BLaER1 (cell line): ENCODE results near the gene LPCAT3.
"Not testable (repeated sequence)": the region's sequence is repeated elsewhere in the genome, so short reads cannot be mapped to it uniquely, and the experiment has no call there.

ENCODE experiments used
- H3K27ac ChIP-seq: shearing (Covaris generic); formaldehyde crosslinking; 2 replicates; pipeline ENCODE4 v1.8.1; 2022
- H3K27me3 ChIP-seq: shearing (Covaris generic); formaldehyde crosslinking; 2 replicates; pipeline ENCODE4 v1.8.1; 2022
- H3K36me3 ChIP-seq: shearing (Covaris generic); formaldehyde crosslinking; 2 replicates; pipeline ENCODE4 v1.8.1; 2022
- H3K4me1 ChIP-seq: shearing (Covaris generic); formaldehyde crosslinking; 2 replicates; pipeline ENCODE4 v1.8.1; 2022
- H3K4me2 ChIP-seq: shearing (Covaris generic); formaldehyde crosslinking; 2 replicates; pipeline ENCODE4 v1.8.1; 2022
- H3K4me3 ChIP-seq: shearing (Covaris generic); formaldehyde crosslinking; 2 replicates; pipeline ENCODE4 v1.8.1; 2022
- H3K9ac ChIP-seq: shearing (Covaris generic); formaldehyde crosslinking; 2 replicates; pipeline ENCODE4 v1.8.1; 2022
- H3K9me3 ChIP-seq: shearing (Covaris generic); formaldehyde crosslinking; 2 replicates; pipeline ENCODE4 v1.8.1; 2022
- H4K20me1 ChIP-seq: shearing (Covaris generic); formaldehyde crosslinking; 2 replicates; pipeline ENCODE4 v1.8.1; 2022
- Cebpa-rat ChIP-seq: shearing (Covaris generic); IDR thresholded peaks from 2 replicates; pipeline ENCODE4 v1.8.1; 2022

The LPCAT3 gene

DNA sequence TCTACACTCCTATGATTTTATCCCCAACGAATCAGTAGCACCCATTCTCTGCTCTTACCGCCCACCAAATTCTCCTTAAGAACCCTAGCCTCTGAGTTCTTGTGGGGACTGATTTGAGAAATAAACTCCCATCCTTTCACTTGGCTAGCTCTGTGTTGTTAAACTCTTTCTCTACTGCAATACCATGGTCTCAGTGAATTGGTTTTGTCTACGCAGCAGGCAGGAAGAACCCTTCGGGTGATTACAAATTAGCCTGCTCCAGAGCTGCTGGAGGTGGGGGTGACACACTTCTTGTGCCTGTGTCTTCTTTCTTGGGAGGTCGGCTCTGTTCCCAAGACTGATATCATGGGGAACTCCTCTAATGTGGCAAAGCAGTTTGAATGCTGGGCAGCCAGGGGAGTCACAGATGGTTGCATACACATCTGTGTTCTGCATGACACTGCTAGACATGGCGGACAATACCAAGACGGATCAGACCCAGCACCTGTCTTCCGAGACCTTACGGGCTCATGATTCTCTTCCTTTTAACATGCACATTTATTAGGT, 40.6 kb upstream of the LPCAT3 start:
- no peak for TF ChIP-seq Cebpa-rat

DNA sequence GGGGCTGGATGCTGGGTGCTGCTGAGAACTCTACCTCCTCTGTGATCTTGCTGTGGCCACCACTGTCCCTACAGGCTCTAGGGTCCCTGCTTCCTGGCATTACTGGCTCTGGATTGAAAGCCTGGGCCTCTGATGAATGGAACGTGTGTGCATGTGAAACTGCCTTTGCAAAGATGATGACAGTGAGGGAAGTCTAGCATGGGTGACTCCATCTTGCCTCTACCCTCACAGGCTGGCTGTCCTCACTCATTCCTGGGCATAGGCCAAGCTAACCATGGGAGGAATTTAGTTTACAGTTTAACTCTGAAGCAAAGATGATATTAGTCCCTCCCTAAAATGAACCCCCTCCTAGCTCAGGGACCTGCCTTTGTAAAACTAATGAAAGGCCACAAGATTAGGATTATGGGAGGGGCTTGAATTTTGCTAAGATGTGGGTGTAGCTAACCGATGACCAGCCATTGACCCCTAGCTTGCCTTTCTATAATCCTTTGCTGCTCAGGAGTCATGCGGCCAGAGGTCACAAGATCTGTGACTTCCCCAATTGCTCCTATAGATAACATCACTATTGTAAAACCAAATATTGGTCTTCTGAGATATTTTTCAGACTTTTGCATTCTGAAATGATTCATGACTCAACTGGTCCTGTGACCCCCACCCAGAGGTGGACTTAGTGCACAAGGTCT, 40.0 kb upstream of the LPCAT3 start:
- H3K36me3 ChIP-seq: no peaks in the 10 kb centered on the region
- no peaks in the 10 kb centered on the region for H4K20me1 ChIP-seq
- TF ChIP-seq Cebpa-rat: no peak
- H3K4me2 ChIP-seq: no peak overlapping the region
- H3K9me3 ChIP-seq: no peaks in the 10 kb centered on the region
- no peak overlapping the region for H3K27ac ChIP-seq
- no peaks in the 10 kb centered on the region for H3K4me1 ChIP-seq
- no peaks in the 10 kb centered on the region for H3K27me3 ChIP-seq
- H3K9ac ChIP-seq: no peak overlapping the region
- no peak overlapping the region for H3K4me3 ChIP-seq

More for the DNA sequence above, 40.6 kb upstream of the LPCAT3 start:
- Histone ChIP-seq H4K20me1 (no peaks in the 10 kb centered on the region), H3K4me3 (no peak overlapping the region), H3K9ac (no peak overlapping the region), H3K27me3 (no peaks in the 10 kb centered on the region), H3K4me1 (no peaks in the 10 kb centered on the region), H3K4me2 (no peak overlapping the region), H3K36me3 (no peaks in the 10 kb centered on the region), H3K9me3 (no peaks in the 10 kb centered on the region), H3K27ac (no peak overlapping the region)

DNA sequence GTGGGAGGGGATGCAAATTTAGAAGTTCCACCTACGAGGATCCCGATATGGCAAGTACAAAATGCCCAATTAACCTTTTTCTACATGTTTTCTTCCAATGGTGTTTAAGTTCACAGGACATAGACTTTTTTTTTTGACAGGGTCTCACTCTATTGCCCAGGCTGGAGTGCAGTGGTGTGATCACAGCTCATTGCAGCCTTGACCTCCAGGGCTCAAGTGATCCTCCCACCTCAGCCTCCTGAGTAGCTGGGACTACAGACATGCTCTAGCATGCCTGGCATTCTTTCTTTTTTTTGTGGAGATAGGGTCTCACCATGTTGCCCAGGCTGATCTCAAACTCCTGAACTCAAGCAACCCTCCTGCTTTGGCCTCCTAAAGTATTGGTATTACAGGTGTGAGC, 37.5 kb upstream of the LPCAT3 start:
- H3K36me3 ChIP-seq, H3K9ac ChIP-seq, H3K4me2 ChIP-seq, H3K27ac ChIP-seq, H3K9me3 ChIP-seq, H3K4me1 ChIP-seq, H3K27me3 ChIP-seq, H4K20me1 ChIP-seq, H3K4me3 ChIP-seq: not testable (repeated sequence)

DNA sequence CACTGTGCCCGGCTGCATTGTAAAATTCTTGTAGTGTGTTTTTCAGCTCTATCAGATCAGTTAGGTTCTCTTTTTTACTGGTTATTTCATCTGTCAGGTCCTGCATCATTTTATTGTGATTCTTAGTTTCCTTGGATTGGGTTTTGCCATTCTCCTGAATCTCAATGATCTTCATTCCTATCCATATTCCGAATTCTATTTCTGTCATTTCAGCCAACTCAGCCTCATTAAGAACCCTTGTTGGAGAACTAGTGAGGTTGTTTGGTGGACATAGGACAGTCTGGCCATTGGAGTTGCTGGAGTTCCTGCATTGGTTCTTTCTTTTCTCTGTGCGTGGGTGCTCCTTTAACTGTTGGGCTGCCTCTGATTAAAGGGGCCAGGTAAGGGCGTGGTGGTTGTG, 36.6 kb upstream of the LPCAT3 start:
- TF ChIP-seq Cebpa-rat: no peak
- Histone ChIP-seq H3K4me2 (no peak overlapping the region), H3K36me3 (no peaks in the 10 kb centered on the region), H3K9me3 (no peaks in the 10 kb centered on the region), H3K4me1 (no peaks in the 10 kb centered on the region), H3K27ac (no peak overlapping the region), H3K9ac (no peak overlapping the region), H3K4me3 (no peak overlapping the region), H4K20me1 (no peaks in the 10 kb centered on the region), H3K27me3 (no peaks in the 10 kb centered on the region)

DNA sequence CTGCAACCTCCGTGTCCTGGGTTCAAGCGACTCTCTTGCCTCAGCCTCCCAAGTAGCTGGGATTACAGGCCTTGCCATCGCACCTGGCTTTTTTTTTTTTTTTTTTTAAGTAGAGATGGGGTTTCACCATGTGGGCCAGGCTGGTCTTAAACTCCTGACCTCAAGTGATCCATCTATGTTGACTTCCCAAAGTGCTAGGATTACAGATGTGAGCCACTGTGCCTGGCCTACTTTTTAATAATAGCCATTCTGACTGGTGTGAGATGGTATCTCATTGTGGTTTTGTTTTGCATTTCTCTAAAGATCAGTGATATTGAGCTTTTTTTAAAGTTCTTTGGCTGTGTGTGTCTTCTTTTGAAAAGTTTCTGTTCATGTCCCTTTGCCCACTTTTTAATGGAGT, 31.7 kb upstream of the LPCAT3 start:
- not testable (repeated sequence) for H3K27me3 ChIP-seq, H4K20me1 ChIP-seq, H3K9me3 ChIP-seq, H3K9ac ChIP-seq, H3K36me3 ChIP-seq, H3K27ac ChIP-seq, H3K4me3 ChIP-seq, H3K4me2 ChIP-seq
- H3K4me1 ChIP-seq: peaks cover 30% of the 10 kb centered on the region

DNA sequence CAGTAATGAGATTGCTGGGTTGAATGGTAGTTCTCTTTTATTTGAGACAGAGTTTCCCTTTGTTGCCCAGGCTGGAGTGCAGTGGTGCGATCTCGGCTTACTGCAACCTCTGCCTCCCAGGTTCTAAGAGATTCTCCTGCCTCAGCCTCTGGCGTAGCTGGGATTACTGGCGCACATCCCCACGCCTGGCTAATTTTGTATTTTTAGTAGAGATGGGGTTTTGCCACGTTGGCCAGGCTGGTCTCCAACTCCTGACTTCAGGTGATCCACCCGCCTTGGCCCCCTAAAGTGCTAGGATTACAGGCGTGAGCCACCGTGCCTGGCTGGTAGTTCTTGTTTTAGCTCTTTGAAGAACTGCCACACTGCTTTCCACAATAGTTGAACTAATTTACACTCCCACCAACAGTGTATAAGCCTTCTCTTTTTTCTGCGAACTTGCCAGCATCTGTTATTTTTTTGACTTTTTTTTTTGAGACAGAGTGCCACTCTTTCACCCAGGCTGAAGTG, 31.2 kb upstream of the LPCAT3 start:
- not testable (repeated sequence) for H3K9ac ChIP-seq, H3K4me2 ChIP-seq, H3K4me3 ChIP-seq, H3K27ac ChIP-seq, H4K20me1 ChIP-seq, H3K9me3 ChIP-seq, H3K27me3 ChIP-seq, H3K36me3 ChIP-seq
- peaks cover 30% of the 10 kb centered on the region for H3K4me1 ChIP-seq

DNA sequence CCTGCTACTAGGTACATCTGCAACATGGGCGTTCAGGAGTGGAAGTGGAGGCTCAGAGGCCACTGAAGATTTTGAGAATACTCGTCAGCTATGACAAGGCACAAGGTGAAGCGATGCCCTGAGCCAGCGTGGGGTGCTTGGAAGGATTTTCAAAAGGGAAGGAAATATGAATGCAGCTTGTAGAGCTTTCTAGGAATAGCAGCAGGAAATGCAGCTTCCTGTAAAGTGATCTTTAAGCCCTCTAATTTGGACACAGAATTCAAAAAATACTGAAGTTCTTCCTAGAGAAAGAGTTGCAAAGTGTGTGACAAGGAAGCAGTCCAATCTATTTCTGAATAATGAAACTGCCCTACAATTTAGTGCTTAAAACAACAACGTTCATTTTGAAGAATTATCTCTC, 29.0 kb upstream of the LPCAT3 start:
- H3K4me1 ChIP-seq: peaks cover 30% of the 10 kb centered on the region
- H3K9ac ChIP-seq: peak overlapping the region; percentile 5; the same call in 1 of the 2 replicates
- H4K20me1 ChIP-seq: no peaks in the 10 kb centered on the region
- peak overlapping the region; percentile 5; the same call in 1 of the 2 replicates for H3K27ac ChIP-seq
- no peak overlapping the region for H3K4me3 ChIP-seq
- H3K4me2 ChIP-seq: peak overlapping the region; percentile 77
- no peaks in the 10 kb centered on the region for H3K9me3 ChIP-seq
- no peaks in the 10 kb centered on the region for H3K27me3 ChIP-seq
- TF ChIP-seq Cebpa-rat: no peak
- H3K36me3 ChIP-seq: no peaks in the 10 kb centered on the region

DNA sequence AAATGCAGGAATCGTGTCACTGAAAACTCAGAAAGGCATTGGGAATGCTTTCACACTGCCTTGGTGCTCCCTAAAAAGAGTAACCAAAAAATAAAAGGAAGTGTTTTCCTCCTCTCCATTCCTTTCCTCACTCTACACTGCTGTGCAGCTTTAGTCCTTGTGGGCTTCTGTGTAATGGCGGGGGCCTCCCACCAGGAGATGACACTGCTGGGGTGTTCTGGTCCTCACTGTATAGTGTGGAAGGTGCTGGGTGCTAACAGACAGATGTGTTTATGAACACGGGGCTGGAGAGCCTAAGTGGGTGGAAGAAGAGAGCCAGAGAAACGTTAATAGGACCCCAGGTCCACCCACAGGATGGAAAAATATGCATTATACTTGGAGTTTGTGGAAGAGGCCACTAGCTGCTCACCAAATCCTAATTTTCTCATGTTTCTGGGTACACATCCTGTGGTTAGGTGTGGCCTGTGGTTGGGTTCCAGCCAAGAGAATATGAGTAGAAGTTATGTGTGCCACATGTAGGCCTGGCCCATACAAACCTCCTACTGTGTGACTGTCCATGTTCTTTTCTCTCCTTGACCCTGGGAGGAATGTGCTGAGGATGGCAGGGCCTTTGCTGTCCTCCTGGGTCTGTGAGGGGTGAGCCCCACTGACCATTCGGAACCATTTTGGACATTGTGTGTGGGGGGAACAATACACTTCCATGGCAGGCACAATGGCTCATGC, 28.3 kb upstream of the LPCAT3 start:
- TF ChIP-seq Cebpa-rat: no peak
- Histone ChIP-seq H3K36me3 (no peaks in the 10 kb centered on the region), H3K4me1 (peaks cover 30% of the 10 kb centered on the region), H3K9ac (no peak overlapping the region), H3K4me3 (no peak overlapping the region), H3K4me2 (peak overlapping the region; percentile 77), H3K27ac (peak overlapping the region; percentile 5; the same call in 1 of the 2 replicates), H3K27me3 (no peaks in the 10 kb centered on the region), H4K20me1 (no peaks in the 10 kb centered on the region), H3K9me3 (no peaks in the 10 kb centered on the region)

DNA sequence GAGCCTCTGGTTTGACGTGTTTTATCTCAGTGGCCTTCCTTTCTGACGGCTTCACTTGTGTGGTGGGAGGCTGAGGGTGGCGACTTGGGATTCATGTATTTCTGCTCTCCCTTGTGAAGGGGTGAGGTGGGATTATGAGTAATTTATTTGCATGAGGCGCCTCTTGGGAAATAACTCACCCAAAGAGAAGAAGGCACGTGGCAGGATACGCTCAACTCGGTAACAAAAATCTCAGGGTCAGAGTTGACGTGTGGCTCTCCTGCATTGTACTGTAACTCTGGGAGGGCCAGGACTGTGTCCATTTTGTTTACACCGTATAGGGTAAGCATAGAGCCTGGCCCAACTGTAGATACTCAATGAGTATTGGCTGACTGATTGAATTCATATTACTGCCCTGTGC, 27.6 kb upstream of the LPCAT3 start:
- H3K4me2 ChIP-seq: peak overlapping the region; percentile 77; the same call in 1 of the 2 replicates
- TF ChIP-seq Cebpa-rat: no peak
- no peak overlapping the region for H3K4me3 ChIP-seq
- no peaks in the 10 kb centered on the region for H4K20me1 ChIP-seq
- no peak overlapping the region for H3K27ac ChIP-seq
- H3K9ac ChIP-seq: no peak overlapping the region
- peaks cover 30% of the 10 kb centered on the region for H3K4me1 ChIP-seq
- H3K27me3 ChIP-seq: no peaks in the 10 kb centered on the region
- H3K36me3 ChIP-seq: no peaks in the 10 kb centered on the region
- H3K9me3 ChIP-seq: no peaks in the 10 kb centered on the region

DNA sequence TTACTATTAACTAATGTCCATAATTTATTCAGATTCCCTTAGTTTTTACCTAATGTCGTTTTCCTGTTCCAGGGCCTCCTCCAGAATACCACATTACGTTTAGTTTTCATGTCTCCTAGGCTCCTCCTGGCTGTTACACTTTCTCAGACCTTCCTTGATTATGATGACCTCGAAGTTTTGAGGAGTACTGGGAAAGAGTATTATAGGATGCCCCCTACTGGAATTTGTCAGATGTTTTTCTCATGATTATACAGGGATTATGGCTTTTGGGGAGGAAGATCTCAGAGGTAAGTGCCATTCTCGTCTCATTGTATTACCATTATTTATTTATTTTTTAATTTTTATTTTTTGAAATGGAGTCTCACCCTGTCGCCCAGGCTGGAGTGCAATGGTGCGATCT, 24.6 kb upstream of the LPCAT3 start:
- no peaks in the 10 kb centered on the region for H3K27me3 ChIP-seq
- no peak overlapping the region for H3K4me3 ChIP-seq
- peaks cover 22% of the 10 kb centered on the region for H3K4me1 ChIP-seq
- 0 out of 2 replicates have a peak, but pooled peaks cover 7% of the 10 kb centered on the region for H3K9me3 ChIP-seq
- H4K20me1 ChIP-seq: no peaks in the 10 kb centered on the region
- no peaks in the 10 kb centered on the region for H3K36me3 ChIP-seq
- no peak overlapping the region for H3K27ac ChIP-seq
- H3K4me2 ChIP-seq: no peak overlapping the region
- H3K9ac ChIP-seq: no peak overlapping the region
- no peak for TF ChIP-seq Cebpa-rat
